WTC11 (cell line): ENCODE data around the gene SAE1. TPM values are rescaled to one million over a fixed set of nuclear protein-coding genes. Genes with fewer than 3 reads are reported as not detected.
A peak's percentile ranks its signal among the peaks of the same experiment; 100 is the strongest.

Experiments
- ATAC-seq: fragments of 200-7000 bp; cut with Tn5 transposase; 2 replicates; pipeline ENCODE4 v1.10.0; 2021; ENCODE audit warnings: mild to moderate bottlenecking, moderate library complexity
- CTCF ChIA-PET: fragments of 300-600 bp; sonication (Branson Sonifier 250); formaldehyde crosslinking; loops from one replicate; lab custom pipeline; 2021; ENCODE audit warnings: antibody characterized with exemption; lab: Charles Lee
- POLR2A ChIA-PET: fragments of 350-600 bp; sonication (Branson Sonifier 250); formaldehyde crosslinking; loops from one replicate; lab custom pipeline; 2021; ENCODE audit warnings: antibody characterized with exemption; lab: Charles Lee
- DNase-seq: peaks from one replicate; pipeline ENCODE4 v3.0.0; 2021; ENCODE audit warnings: low spot score
- H3K27ac Mint-ChIP-seq: 2 replicates; pipeline ENCODE4 v1.8.0; 2021; ENCODE audit warnings: mixed read lengths
- H3K27me3 Mint-ChIP-seq: 2 replicates; pipeline ENCODE4 v1.8.0; 2021; ENCODE audit warnings: low read depth, mild to moderate bottlenecking, moderate library complexity, mixed read lengths
- H3K36me3 Mint-ChIP-seq: 2 replicates; pipeline ENCODE4 v1.8.0; 2021; ENCODE audit warnings: mixed read lengths
- H3K4me1 Mint-ChIP-seq: 2 replicates; pipeline ENCODE4 v1.8.0; 2022; ENCODE audit warnings: mixed read lengths
- H3K4me3 Mint-ChIP-seq: 2 replicates; pipeline ENCODE4 v1.8.0; 2021; ENCODE audit warnings: mild to moderate bottlenecking, moderate library complexity, mixed read lengths
- H3K9me3 Mint-ChIP-seq: 2 replicates; pipeline ENCODE4 v1.8.0; 2021; ENCODE audit warnings: mixed read lengths
- ATF3 ChIP-seq: sonication (generic); formaldehyde crosslinking; conservative IDR thresholded peaks from 2 replicates; pipeline ENCODE4 v1.8.1; 2022; ENCODE audit warnings: mild to moderate bottlenecking, missing genetic modification reagents
- CTCF ChIP-seq: fragments of 200-600 bp; IDR thresholded peaks from 2 replicates; pipeline ENCODE4 v1.8.0; 2022; ENCODE audit warnings: antibody characterized with exemption
- E2F4 ChIP-seq: sonication (generic); formaldehyde crosslinking; IDR thresholded peaks from 2 replicates; pipeline ENCODE4 v1.8.1; 2022; ENCODE audit warnings: low read depth, mild to moderate bottlenecking, moderate library complexity, missing genetic modification reagents, borderline replicate concordance
- FOXP4 ChIP-seq: sonication (generic); formaldehyde crosslinking; IDR thresholded peaks from 2 replicates; pipeline ENCODE4 v1.8.0; 2022; ENCODE audit warnings: mild to moderate bottlenecking, missing genetic modification reagents
- GTF2I ChIP-seq: fragments of 250-450 bp; sonication (Bioruptor Pico); conservative IDR thresholded peaks from 2 replicates; pipeline ENCODE4 v1.4.0; 2021; ENCODE audit warnings: mild to moderate bottlenecking
- NR1H2 ChIP-seq: sonication (generic); formaldehyde crosslinking; IDR thresholded peaks from 2 replicates; pipeline ENCODE4 v1.9.0; 2021; ENCODE audit warnings: mild to moderate bottlenecking, moderate library complexity, missing genetic modification reagents
- PRRX2 ChIP-seq: fragments of 250-450 bp; sonication (Bioruptor Pico); IDR thresholded peaks from 2 replicates; pipeline ENCODE4 v1.8.0; 2021; ENCODE audit warnings: mild to moderate bottlenecking
- SOX15 ChIP-seq: fragments of 250-450 bp; sonication (Bioruptor Pico); IDR thresholded peaks from 2 replicates; pipeline ENCODE4 v1.9.0; 2021; ENCODE audit warnings: mild to moderate bottlenecking
- SP1 ChIP-seq: sonication (generic); formaldehyde crosslinking; conservative IDR thresholded peaks from 2 replicates; pipeline ENCODE4 v1.8.1; 2022; ENCODE audit warnings: missing genetic modification reagents
- STAT6 ChIP-seq: sonication (generic); formaldehyde crosslinking; conservative IDR thresholded peaks from 2 replicates; pipeline ENCODE4 v1.8.1; 2023; ENCODE audit warnings: mild to moderate bottlenecking, low read depth, missing genetic modification reagents, moderate library complexity
- TP53 ChIP-seq: sonication (generic); formaldehyde crosslinking; IDR thresholded peaks from 2 replicates; pipeline ENCODE4 v1.8.1; 2023; ENCODE audit warnings: mild to moderate bottlenecking, missing genetic modification reagents
- ZBTB43 ChIP-seq: sonication (generic); formaldehyde crosslinking; IDR thresholded peaks from 2 replicates; pipeline ENCODE4 v1.8.1; 2023; ENCODE audit warnings: mild to moderate bottlenecking, missing genetic modification reagents
- ZNF138 ChIP-seq: sonication (generic); formaldehyde crosslinking; conservative IDR thresholded peaks from 2 replicates; pipeline ENCODE4 v1.8.1; 2022; ENCODE audit warnings: mild to moderate bottlenecking, moderate library complexity, missing genetic modification reagents
- ZNF512 ChIP-seq: sonication (generic); formaldehyde crosslinking; IDR thresholded peaks from 2 replicates; pipeline ENCODE4 v1.8.1; 2022; ENCODE audit warnings: missing genetic modification reagents, borderline replicate concordance
- total RNA-seq: library from RNA; stranded (reverse); gene quantifications from 3 replicates; pipeline ENCODE4 v1.2.3, GENCODE V29; 2021

Gene SAE1
- total RNA-seq, 1 experiment from 2014 or later, result 224 TPM

- H3K36me3 Mint-ChIP-seq, result peaks cover 23% of the 10 kb centered on the region
- DNase-seq (no peak), ATAC-seq (no peak)
- ChIA-PET CTCF (interaction anchor here (0.9 to 2.0 kb wide), 3 partner anchors 17 to 147 kb away, joined by 4 to 8 read pairs (median 5); no protein-coding TSS in a partner anchor), POLR2A (interaction anchor here (1.2 kb wide), 1 partner anchor 17 kb away, joined by 3 read pairs; the partner anchor contains the start of gene ZC3H4)
- peaks cover 42% of the 10 kb centered on the region for H3K4me1 Mint-ChIP-seq
- peak overlapping the region; percentile 74 for H3K27ac Mint-ChIP-seq
- no peak overlapping the region for H3K4me3 Mint-ChIP-seq
- H3K9me3 Mint-ChIP-seq, result no peaks in the 10 kb centered on the region
- TF ChIP-seq FOXP4 (CRISPR knock-in tag), result no peak
- no peak for TF ChIP-seq ZNF138
- no peak for TF ChIP-seq GTF2I (CRISPR knock-in tag)
- TF ChIP-seq PRRX2 (CRISPR knock-in tag), result no peak
- no peak for TF ChIP-seq NR1H2 (CRISPR knock-in tag)
- TF ChIP-seq ZBTB43 (CRISPR knock-in tag), result no peak
- no peak for TF ChIP-seq TP53
- TF ChIP-seq CTCF, result no peak
- TF ChIP-seq SOX15, result no peak
- no peak for TF ChIP-seq ATF3
- TF ChIP-seq STAT6, result no peak
- no peak for TF ChIP-seq E2F4
- no peak for TF ChIP-seq SP1 (CRISPR knock-in tag)
- no peak for TF ChIP-seq ZNF512 (CRISPR knock-in tag)
- TF ChIP-seq, all 79 proteins: peak for 0
- H3K27me3 Mint-ChIP-seq, result no peaks in the 10 kb centered on the region
Observed at GRCh38 chr19:47096721-47097120, 33.9 kb upstream of the SAE1 start.
